ENCODE data around the gene RAD51.

GRCh38 chr15:40766194-40766815, 71.3 kb downstream of the RAD51 start:
- TF ChIP-seq PURB (CRISPR knock-in tag; IDR thresholded peaks at IDR 0.05; ENCODE audit: low read depth) (no peak), PBX2 (CRISPR knock-in tag; IDR thresholded peaks at IDR 0.05; ENCODE audit: low read depth) (no peak), PBX2 (tag; conservative IDR thresholded peaks at IDR 0.05; ENCODE audit: low read depth) (no peak), CTCF (IDR thresholded peaks at IDR 0.05 in 2 of 3, conservative IDR thresholded peaks at IDR 0.05 in 1 of 3; ENCODE audit: insufficient read depth in 2 of 3, low read depth in 1 of 3, low read length in 3 of 3) (no peak), CREM (IDR thresholded peaks at IDR 0.05; ENCODE audit: low read depth) (no peak), TFAM (CRISPR knock-in tag; conservative IDR thresholded peaks at IDR 0.05) (no peak), ZNF274 (IDR thresholded peaks at IDR 0.05; ENCODE audit: borderline replicate concordance, low read depth, low read length) (no peak), C11orf30 (IDR thresholded peaks at IDR 0.05; ENCODE audit: low read depth) (no peak), CHCHD3 (CRISPR knock-in tag; IDR thresholded peaks at IDR 0.05) (no peak), ZNF24 (IDR thresholded peaks at IDR 0.05) (no peak), ZFP36 (IDR thresholded peaks at IDR 0.05; ENCODE audit: low read depth, low read length, partially characterized antibody) (no peak), ETS1 (conservative IDR thresholded peaks at IDR 0.05; ENCODE audit: control insufficient read depth, low read depth, low read length) (no peak), ZNF143 (CRISPR knock-in tag; IDR thresholded peaks at IDR 0.05) (no peak)
